Osteoblast (primary cell): ENCODE data around the gene EFCAB6. TPM values are rescaled to one million over a fixed set of nuclear protein-coding genes. Genes with fewer than 3 reads are reported as not detected.

ENCODE experiments used
- DNase-seq: peaks from one replicate; pipeline ENCODE4 v3.0.0; 2011; ENCODE audit warnings: low spot score, mixed read lengths; ENCODE audit not compliant: insufficient read length; ENCODE audit errors: missing footprints
- H2AFZ ChIP-seq: 2 replicates; pipeline ENCODE4 v1.6.0; 2011; ENCODE audit warnings: mild to moderate bottlenecking, low read length
- H3K27ac ChIP-seq: 2 replicates; pipeline ENCODE4 v1.5.1; 2011; ENCODE audit warnings: mild to moderate bottlenecking, low read depth, low read length, moderate library complexity
- H3K27me3 ChIP-seq: 2 replicates; pipeline ENCODE4 v1.6.0; 2012; ENCODE audit warnings: mild to moderate bottlenecking, control low read depth, inconsistent platforms, low read length, moderate library complexity; ENCODE audit not compliant: insufficient read depth
- H3K36me3 ChIP-seq: 2 replicates; pipeline ENCODE4 v1.5.1; 2011; ENCODE audit warnings: mild to moderate bottlenecking, low read length, control low read depth, moderate library complexity; ENCODE audit not compliant: insufficient read depth
- H3K4me1 ChIP-seq: 2 replicates; pipeline ENCODE4 v1.5.1; 2011; ENCODE audit warnings: mild to moderate bottlenecking, low read length, control low read depth, moderate library complexity; ENCODE audit not compliant: insufficient read depth
- H3K4me2 ChIP-seq: 2 replicates; pipeline ENCODE4 v1.6.0; 2011; ENCODE audit warnings: mild to moderate bottlenecking, low read length; ENCODE audit not compliant: insufficient read depth
- H3K4me3 ChIP-seq: fragments of 200-600 bp; sonication (generic); 3 replicates; pipeline ENCODE4 v1.5.1; 2012; ENCODE audit warnings: mild to moderate bottlenecking, low read length, inconsistent platforms; ENCODE audit not compliant: insufficient read depth
- H3K79me2 ChIP-seq: 2 replicates; pipeline ENCODE4 v1.6.0; 2012; ENCODE audit warnings: mild to moderate bottlenecking, low read length, control low read depth, inconsistent platforms; ENCODE audit not compliant: insufficient read depth
- H3K9me3 ChIP-seq: 2 replicates; pipeline ENCODE4 v1.5.1; 2011; ENCODE audit warnings: low read depth, low read length, control low read depth
- H4K20me1 ChIP-seq: 2 replicates; pipeline ENCODE4 v1.6.0; 2012; ENCODE audit warnings: mild to moderate bottlenecking, low read length, control low read depth; ENCODE audit not compliant: insufficient read depth
- total RNA-seq: library from RNA; depleted of rRNA; stranded (reverse); fragments of >200 nt; gene quantifications from 2 replicates; pipeline ENCODE4 v1.2.3, GENCODE V29; 2012
- TF ChIP-seq, protein P1 (sequence below): IDR thresholded peaks from 2 replicates; pipeline ENCODE4 v1.5.1; 2011; ENCODE audit warnings: mild to moderate bottlenecking, low read depth, low read length, moderate library complexity; ENCODE audit errors: extremely low read depth

EFCAB6 gene
- total RNA-seq, 1 donor = 1.8 TPM

- Histone ChIP-seq H3K4me1 (peaks cover 25% of the 10 kb centered on the region), H3K9me3 (no peaks in the 10 kb centered on the region), H3K4me2 (no peak overlapping the region), H2AFZ (no peak overlapping the region), H3K4me3 (no peak overlapping the region), H4K20me1 (no peaks in the 10 kb centered on the region), H3K36me3 (no peaks in the 10 kb centered on the region), H3K27me3 (peaks cover 3% of the 10 kb centered on the region), H3K27ac (no peak overlapping the region), H3K79me2 (no peaks in the 10 kb centered on the region)
- TF ChIP-seq, protein P1, sequence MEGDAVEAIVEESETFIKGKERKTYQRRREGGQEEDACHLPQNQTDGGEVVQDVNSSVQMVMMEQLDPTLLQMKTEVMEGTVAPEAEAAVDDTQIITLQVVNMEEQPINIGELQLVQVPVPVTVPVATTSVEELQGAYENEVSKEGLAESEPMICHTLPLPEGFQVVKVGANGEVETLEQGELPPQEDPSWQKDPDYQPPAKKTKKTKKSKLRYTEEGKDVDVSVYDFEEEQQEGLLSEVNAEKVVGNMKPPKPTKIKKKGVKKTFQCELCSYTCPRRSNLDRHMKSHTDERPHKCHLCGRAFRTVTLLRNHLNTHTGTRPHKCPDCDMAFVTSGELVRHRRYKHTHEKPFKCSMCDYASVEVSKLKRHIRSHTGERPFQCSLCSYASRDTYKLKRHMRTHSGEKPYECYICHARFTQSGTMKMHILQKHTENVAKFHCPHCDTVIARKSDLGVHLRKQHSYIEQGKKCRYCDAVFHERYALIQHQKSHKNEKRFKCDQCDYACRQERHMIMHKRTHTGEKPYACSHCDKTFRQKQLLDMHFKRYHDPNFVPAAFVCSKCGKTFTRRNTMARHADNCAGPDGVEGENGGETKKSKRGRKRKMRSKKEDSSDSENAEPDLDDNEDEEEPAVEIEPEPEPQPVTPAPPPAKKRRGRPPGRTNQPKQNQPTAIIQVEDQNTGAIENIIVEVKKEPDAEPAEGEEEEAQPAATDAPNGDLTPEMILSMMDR = no peak
- no peak for DNase-seq
Measured at GRCh38 chr22:43828725-43828997, 16.6 kb upstream of the EFCAB6 start.

DNA sequence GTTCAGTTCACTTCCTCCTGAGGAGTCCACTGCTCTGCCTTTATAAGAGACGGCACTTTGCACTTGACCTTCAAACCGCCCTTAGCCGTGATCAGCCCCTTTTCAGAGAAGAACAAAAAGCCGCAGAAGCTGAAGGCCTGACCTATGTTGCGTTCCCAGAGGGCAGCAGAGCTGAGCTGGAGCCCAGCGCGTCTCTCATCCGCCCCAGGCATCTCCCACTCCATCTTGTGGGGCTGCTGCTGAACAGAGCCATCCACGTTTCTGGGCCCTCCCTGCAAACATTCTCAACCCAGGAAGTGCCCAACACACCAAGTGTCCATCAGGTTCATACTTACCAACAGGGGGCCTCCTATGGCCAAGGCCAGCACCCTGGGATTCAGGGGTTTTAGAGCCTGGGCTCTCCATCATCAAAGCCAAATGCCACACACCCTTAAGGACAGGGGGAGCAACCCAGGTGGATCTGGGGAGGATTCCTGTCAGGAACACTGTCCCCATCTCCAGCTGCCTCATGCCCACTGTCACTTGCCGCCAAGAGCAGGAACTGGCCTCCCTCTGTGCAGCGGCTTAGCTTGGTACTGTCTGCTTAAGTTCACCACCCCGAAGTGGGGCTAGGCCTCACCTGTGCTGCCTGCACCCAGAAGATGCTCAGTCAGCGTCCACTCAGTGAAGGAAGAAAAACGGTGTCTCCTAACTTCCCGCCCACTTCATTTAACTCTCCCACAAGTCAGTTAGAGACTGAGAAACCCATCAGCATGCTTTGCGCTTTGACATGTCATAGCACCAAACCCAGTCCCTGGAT is 16.0 kb upstream of the EFCAB6 start:
- H3K27me3 ChIP-seq = peaks cover 3% of the 10 kb centered on the region
- DNase-seq = peak; percentile 70
- no peaks in the 10 kb centered on the region for H3K36me3 ChIP-seq
- TF ChIP-seq, protein P1 = peak; percentile 12
- H3K27ac ChIP-seq = no peak overlapping the region
- no peak overlapping the region for H2AFZ ChIP-seq
- H3K79me2 ChIP-seq = no peaks in the 10 kb centered on the region
- H3K4me2 ChIP-seq = no peak overlapping the region
- H3K9me3 ChIP-seq = no peaks in the 10 kb centered on the region
- no peak overlapping the region for H3K4me3 ChIP-seq
- no peaks in the 10 kb centered on the region for H4K20me1 ChIP-seq
- peaks cover 25% of the 10 kb centered on the region for H3K4me1 ChIP-seq

- peak overlapping the region; percentile 62 for H3K4me3 ChIP-seq
- peaks cover 3% of the 10 kb centered on the region for H3K27me3 ChIP-seq
- H3K4me2 ChIP-seq = peak overlapping the region; percentile 82
- TF ChIP-seq, protein P1 = no peak
- H3K27ac ChIP-seq = peak overlapping the region; percentile 77
- H3K36me3 ChIP-seq = no peaks in the 10 kb centered on the region
- H3K9me3 ChIP-seq = no peaks in the 10 kb centered on the region
- H2AFZ ChIP-seq = peak overlapping the region; percentile 86
- H3K79me2 ChIP-seq = no peaks in the 10 kb centered on the region
- peaks cover 25% of the 10 kb centered on the region for H3K4me1 ChIP-seq
- DNase-seq = peak; percentile 87
- no peaks in the 10 kb centered on the region for H4K20me1 ChIP-seq
Measured at GRCh38 chr22:43827003-43827735, 15.1 kb upstream of the EFCAB6 start.
